ENCODE data around the gene PHLPP1.

Gene PHLPP1

DNA sequence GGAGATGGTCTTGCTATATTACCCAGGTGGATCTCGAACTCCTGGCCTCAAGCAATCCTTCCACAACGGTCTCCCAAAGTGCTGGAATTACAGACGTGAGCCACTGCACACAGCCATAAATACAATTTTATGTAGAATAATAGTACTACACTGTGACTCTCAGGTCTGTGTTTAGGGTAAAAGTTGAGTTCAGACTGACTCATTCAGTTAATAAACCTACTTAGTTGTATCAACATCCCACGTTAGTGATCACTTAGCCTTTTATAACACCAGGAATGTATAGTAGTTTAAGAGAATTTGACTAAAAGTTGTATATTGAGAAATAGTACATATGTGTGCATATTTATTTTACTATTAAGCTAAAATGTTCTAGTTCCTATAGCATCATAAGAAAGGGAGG lies 237.5 kb downstream of the PHLPP1 start:
- DNase-seq: no peak

DNA sequence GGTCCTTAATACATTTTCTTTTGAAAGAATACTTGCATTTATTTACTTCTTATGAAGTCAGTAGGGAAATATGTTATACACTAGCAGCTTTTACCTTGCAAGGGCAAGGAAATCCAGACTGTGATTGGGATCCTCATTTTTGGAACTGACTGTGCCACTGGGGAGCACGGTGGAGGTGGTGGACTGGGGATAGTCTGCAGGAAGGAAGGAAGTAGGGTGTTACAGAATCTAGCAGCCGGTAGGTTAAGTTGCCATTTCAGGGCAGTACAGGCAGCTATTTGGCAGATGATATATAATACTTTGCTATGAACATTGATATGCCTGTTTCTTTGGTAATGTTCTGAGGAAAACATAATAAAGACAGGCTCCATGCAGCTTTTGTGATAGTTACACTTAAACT lies 238.3 kb downstream of the PHLPP1 start:
- no peak for DNase-seq

DNA sequence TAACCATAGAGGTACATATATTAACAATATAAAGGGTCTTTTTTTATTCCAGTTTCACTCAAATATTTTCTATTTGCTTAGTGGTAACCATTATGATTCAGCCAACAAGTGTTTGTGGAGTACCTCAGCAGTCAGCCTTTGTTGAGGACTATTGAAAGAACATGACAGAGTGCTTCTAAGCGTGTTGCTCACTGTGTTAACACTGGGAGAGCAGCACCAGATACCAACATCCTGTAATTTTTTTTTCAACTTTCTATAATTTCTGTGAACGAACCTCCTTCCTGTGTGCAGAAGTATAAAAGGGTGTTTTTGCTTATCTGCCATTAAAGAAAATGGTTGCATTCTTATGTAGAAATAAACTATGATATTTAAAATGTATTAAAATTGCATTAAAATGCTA lies 239.0 kb downstream of the PHLPP1 start:
- peak in 1 of 5 experiments; percentile 36 for DNase-seq

DNA sequence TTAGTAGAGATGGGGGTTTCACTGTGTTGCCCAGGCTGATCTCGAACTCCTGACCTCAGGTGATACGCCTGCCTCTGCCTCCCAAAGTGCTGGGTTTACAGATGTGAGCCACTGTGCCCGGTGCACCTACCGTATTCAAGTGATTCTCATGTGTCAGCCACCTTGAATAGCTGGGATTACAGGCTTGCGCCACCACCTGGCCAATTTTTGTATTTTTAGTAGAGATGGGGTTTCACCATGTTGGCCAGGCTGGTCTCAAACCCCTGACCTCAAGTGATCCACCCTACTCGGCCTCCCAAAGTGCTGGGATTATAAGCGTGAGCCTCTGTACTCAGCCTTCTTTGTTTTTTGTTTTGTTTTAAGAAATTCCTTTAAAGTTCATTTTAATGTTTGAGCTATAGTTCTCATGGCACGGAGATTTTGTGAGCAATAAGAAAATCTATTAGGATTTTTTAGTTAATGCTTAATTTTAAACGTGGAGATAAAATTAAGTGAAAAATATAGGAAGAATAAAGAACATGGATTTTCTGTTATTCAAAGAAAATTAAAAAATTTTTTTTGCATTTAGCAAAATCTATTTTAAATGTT lies 242.6 kb downstream of the PHLPP1 start:
- peak in 1 of 5 experiments; percentile 70 for DNase-seq

DNA sequence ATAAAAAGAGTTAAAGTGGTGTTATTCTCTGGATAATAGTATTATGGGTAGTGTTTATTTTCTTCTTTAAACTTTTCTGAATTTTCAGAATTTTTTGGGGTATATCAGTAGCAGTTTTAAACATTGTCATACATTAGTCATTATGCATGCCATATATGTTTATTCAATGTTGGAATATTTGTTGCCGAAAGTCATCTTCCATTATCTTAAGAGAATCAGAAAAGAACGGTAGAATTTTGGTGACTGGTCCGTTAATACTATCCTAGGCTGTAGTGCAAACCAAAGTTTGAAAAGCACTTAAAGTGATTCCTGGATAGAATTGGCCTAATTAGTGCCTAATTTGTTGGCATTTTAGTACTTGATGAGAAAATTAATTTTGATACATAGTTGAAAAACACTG lies 244.1 kb downstream of the PHLPP1 start:
- DNase-seq: no peak

DNA sequence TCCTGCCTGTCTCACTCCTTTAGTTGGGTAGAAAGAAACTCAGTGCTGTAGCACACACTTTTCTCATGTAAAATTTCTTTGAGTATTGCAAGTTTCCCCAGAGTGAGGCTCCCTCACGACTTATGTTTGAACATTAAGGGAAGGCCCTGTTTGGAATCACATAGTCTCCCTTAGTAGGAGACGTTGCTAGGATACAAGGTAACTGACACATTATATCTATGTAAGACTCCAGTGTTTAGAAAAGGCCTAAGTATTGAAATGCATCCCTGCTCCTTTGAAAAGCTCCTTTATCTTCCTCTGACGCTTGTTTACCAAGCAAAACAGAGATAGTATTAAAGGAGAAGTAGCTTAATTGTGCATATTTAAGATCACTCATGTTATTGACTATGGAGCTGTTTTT lies 248.2 kb downstream of the PHLPP1 start:
- no peak for DNase-seq

DNA sequence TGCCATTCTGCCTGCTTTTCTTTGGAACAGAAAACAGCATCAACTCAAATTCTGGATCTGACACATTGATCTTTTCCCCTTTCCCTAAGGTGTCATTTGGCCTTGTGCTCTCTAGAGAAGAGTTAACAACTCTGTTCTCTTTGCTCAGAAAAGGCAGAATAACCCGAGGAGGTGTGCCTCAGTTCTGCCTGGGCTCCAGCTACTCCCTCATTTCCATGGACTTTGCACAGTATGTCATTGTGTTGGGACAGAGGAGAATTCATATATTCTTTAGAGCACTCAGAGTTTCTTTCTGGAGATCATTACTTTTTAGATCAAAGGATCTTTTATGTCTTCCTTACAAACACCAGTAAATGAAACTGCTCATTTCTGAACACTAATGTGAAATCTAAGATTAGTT lies 249.1 kb downstream of the PHLPP1 start:
- no peak for DNase-seq

DNA sequence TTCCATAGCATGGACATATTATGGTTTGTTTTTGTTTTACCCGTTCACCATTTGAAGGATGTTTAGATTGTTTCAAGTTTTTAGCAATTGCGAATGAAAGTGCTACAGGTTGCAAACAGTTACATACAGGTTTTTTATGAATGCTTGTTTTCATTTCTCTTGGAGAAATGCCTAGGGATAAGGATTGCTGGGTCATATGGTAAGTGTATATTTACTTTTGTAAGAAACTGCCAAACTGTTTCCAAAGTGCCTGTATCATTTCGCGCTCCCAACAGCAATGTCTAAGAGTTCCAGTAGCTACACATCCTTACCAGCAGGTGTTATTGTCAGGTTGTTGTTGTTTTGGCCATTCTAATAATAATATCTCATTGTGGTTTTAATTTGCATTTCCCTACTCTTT lies 251.7 kb downstream of the PHLPP1 start:
- DNase-seq: no peak

DNA sequence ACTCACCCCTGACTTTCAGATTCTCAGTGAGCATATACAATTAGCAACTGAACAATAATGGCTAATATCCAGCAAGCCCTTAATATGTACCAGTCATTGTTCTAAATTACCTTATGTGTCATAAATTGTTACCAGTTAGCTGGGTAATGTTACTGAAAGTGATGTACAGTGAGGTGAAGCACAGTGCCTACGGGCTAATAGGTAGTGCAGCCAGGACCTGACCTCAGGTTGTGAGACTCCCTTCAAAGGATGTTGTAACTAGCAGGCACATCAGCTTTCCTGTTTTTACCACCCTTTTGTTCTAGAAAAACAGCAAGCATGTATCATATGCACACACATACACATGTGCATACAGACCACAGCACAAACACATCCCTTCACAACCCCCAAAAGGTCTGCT lies 258.3 kb downstream of the PHLPP1 start:
- DNase-seq: no peak

DNA sequence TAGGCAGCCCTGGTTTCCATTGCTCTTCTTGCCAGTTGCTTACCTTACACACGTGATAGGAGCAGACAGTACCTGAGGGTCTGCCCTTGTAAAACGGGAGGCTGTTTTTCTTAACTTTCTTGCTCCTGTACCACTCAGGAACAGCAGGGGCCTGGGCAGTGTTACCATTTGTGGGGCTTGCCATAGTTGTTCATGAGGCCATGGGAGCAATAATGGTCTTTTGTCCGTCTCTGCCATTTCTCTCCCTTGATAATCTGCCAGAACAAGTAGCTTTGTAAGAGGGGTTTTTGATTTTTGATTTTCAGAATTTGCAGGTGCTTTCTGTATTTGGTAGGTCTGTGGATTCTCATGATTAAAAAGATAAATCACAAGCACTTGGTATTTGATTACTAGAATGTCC lies 259.0 kb downstream of the PHLPP1 start:
- no peak for DNase-seq

DNA sequence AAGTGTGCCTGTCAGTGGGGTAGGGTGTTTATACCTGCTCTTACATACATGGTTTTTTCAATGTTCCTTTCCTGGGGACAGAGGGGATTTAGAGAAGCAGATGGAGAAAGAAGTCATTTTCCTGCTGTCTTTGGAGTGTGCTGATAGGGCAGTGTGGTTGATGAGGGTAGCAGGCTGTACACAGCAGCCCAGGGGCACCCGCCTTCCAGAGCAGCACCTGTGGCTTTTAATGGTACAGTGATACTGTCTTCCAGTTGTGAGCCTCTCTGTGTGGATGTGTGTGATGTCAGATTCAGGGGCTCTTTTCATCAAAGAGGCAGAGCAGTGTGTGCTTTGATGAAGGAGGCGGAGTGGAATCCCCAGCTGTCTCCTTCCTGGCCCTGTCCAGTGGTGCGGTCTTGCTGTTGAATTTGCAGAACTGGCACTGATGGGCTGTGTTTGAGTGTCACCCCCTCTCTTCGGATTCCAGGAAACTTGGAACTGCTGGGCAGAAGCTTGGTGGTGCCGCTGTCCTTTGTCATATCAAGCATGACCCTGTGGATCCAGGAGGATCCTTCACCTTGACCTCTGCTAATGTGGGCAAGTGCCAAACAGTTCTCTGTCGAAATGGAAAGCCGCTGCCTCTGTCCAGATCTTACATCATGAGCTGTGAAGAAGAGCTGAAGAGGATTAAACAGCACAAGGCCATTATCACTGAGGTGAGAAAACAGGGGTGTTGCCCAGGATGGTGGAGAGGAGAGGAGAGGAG lies 259.8 kb downstream of the PHLPP1 start:
- no peak for DNase-seq

DNA sequence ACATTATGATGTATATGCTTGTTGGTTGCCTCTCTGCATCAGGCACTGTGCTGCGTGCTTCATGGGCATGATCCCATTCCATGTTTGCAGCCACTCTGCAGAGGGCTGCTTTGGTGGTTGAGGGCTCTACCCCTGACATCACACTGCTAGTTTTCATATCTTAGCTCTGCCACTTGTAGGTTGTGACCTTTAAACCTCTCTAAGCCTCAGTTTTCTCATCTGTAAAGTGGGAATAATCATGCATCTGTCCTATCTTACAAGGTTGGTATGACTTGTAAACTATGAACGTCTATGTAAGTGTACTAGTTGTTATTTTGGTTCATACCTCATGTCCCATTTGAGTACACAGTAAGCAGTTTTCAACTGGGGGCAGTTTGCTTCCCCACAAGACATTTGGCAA lies 260.4 kb downstream of the PHLPP1 start:
- no peak for DNase-seq

DNA sequence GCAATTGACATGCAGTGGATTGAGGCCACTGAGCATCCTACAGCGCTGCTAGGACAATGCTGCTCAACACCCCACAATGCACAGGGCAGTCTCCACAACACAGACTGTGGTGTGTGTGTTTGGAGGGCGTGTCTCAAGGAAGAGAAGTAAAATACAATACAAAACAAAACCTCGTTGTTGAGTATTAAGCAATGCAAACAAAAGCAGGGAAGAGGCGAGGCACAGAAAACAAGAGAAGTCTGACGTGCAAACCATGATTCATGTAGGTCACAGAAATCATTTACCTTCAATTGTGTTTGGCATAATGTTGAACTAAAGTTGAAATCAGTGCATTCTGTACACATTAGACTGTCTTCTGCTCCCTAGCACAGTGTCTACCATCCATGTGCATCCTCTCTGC lies 260.9 kb downstream of the PHLPP1 start:
- no peak for DNase-seq

DNA sequence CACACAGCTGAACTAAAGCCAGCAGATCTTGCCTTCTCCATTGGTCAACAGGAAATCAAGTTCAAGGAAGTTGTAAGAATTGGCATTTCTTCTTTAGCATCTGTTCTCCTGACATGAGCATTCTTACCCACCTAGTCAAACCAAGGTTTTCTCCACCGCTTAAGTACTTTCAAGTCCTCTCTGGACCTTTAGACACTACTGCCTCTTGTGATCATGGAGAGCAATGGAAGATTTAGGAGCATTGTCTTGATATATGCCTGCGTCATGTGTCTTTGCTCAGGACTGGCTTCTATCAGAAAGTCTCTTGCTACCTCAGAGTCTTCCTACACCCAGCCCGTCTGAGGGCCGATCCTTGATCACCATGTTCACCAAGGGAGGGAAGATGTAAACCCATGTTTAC lies 262.2 kb downstream of the PHLPP1 start:
- DNase-seq: no peak

DNA sequence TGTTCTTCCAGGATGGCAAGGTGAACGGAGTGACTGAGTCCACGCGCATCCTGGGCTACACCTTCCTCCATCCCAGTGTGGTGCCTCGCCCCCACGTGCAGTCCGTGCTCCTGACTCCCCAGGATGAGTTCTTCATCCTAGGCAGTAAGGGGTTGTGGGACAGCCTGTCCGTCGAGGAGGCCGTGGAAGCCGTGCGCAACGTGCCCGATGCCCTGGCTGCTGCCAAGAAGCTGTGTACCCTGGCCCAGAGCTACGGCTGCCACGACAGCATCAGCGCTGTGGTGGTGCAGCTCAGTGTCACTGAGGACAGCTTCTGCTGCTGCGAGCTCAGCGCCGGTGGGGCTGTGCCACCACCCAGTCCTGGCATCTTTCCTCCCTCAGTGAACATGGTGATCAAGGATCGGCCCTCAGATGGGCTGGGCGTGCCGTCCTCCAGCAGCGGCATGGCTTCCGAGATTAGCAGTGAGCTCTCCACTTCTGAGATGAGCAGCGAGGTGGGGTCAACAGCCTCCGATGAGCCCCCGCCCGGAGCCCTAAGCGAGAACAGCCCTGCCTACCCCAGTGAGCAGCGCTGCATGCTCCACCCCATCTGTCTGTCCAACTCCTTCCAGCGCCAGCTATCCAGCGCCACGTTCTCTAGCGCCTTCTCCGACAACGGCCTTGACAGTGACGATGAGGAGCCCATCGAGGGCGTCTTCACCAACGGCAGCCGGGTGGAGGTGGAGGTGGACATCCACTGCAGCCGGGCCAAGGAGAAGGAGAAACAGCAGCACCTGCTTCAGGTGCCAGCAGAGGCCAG lies 263.1 kb downstream of the PHLPP1 start:
- DNase-seq: no peak

DNA sequence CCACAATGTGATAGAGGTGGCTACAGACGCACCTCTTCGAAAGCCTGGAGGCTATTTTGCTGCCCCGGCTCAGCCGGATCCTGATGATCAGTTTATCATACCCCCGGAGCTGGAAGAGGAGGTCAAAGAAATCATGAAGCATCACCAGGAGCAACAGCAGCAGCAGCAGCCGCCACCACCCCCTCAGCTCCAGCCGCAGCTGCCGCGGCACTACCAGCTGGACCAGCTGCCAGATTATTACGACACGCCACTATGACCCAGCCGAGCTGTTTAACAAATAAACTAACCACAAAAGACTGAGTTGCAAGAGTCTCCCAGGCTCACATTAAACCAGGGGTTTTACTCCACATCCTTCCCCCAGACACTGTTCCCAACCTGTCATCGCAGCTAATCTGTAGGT lies 263.8 kb downstream of the PHLPP1 start:
- no peak for DNase-seq

DNA sequence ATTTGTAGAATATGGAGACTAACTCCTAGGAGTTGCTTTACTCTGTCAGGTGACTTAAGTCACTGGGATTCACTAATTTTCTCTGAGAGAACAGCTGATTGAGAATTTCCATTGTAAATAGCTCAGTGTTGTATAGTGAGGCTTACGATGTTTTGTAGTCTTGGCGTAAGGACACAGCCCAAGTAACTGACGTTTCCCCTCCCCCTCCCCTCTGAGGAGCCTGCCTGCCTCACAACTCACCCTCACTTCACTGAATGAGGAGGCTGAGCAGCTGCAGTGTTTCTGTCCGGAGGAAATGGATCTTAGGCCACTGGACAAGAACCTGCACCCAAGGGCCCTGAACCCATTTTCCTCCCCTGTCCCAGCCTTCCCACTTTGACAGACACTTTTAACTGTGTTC lies 264.6 kb downstream of the PHLPP1 start:
- DNase-seq: no peak

DNA sequence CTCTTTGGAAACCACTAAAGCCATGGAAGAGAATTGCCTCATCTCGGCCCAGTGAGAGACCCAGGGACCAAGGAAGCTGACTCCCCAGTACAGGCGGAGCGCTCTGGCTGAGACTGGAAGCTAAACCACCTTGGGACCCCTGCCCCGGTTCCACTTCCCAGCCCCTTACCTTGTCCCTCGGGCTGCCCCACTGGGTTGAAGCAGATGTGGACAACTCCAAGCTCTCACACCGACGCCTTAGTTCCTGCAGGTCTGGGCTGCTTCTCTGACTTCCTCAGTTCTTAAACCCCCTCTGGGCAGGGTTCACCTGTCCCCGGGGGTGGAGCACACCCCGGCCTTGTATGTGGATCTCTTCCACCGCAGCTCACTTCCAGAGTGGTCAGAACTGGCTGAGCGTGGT lies 266.2 kb downstream of the PHLPP1 start:
- no peak for DNase-seq

DNA sequence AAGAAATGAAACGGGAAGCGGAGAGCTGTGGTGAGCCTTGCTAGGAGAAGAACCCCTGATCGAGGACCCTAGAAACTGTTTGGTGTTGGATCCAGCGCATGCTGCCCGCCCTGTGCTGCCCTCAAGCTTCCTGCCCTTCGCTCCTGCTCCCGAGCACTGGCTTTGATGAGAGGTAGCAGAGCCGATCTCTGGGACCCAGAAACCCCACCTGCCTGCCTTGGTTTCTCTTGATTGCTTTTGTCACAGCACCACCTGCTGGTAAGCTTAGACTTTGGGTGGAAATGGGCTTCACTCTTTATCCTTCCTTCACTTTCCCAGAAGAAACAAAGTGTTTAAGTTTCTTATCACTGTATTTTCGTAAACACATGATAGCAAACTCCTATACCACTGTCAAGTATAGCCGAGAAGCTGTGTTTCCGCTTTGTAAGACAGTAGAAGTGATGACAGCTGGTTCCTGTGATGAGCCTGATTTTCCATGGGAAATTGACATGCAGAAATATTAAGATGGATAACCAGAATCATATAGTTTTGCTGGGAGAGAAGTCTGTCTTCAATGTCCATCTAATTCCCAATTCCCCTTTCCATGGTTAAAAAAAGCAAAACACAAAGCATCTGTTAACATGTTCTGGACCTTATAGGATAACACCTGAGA lies 267.4 kb downstream of the PHLPP1 start:
- peak in 4 of 5 experiments; percentile 17 to 67 (median 20) for DNase-seq

DNA sequence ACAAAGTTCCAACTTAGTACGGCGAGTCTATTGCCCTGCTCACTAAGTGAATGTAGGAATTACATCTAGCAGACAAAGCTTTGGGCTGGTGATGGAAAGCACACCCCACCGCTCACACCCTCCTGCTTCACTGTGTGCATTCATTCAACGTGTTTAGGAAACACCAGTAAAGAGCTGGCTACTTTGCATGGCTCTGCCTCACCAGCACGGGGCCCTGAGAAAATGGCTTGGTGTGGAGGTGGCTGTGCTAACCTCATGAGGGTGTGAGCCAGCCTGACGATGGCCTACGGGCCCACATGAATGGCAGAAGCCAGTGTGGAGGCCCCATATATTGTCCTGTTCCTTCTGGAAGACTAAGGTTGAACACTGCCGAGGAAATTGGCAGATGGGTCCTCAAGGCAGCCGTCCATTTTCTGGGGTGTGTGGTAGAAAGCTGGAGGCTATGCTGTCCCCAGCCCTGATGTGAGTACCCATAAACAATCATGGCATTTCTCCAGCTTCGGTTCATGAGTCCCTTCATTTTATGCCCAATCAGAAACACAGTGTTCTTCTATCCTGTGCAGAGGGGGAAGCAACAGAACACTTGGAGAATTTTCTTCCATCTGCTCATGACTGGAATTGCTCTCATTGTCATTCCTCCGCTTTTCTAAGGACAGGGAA lies 269.4 kb downstream of the PHLPP1 start:
- no peak for DNase-seq

DNA sequence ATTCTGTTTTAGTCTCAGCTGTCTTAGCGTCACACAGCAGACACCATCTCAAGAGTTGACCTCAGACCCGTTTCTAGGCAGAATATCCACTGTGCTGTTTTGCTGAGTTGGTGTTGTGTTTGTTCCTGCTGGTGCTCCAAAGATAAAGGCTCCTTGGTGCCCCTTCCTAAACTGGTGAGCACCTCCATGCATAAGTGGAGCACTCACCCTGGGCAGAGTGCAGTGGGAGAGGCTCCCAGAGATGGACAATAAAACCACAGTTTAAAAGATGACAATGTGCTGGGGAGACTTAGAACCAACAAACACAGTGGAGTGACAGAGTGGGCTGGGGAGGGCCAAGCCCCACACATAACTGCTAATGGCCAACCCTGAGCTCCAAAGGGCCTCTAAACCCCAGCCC lies 271.1 kb downstream of the PHLPP1 start:
- DNase-seq: no peak

DNA sequence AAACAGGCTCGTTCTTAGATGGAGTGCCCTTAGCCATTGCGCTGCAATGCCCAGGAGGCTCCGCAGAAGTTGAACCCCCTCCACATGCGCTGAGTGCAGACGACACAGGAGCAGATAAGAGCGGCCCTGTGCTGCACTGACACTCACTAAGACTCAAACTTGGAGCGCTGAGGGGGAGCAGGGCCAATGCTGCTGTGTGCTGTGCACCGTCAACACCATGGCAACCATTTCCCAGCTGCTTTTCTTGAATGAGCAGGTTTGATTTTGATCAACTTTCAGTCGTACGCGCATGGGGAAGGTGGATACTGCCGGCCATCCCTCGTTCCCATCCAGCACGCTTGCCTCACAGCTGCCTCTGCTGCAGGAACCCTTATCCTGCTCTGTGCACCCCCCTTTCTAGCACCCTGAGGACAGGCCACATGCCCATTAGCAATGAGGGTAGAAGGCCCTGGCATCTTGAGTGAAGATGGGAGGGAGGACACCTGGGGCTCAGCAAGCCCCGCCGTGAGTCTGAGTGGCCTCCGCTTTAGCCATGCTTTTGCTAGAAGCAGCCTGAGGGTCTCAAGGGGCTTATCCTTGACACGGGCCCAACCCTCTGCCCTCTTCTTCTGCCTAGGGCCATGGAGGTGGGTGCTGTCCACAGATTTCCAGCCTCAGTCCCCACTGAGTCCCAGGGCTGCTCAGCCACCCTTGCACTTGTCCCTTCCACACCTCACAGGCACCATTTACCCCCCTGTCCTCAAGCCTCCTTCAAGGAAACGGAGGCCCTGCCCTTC lies 271.9 kb downstream of the PHLPP1 start:
- no peak for DNase-seq

Measured in T-helper 2 cell (primary cell).